Neural crest cell (in vitro differentiated cells): ENCODE data around the gene SMAD7. TPM values are rescaled to one million over a fixed set of nuclear protein-coding genes. Genes with fewer than 3 reads are reported as not detected.
A peak's percentile ranks its signal among the peaks of the same experiment; 100 is the strongest.

Source experiments
- DNase-seq: peaks from one replicate; pipeline ENCODE4 v3.0.0; 2021; ENCODE audit warnings: low read depth, mixed read lengths, low spot score
- H3K27ac Mint-ChIP-seq: one replicate; pipeline ENCODE4 v1.8.0; 2021; ENCODE audit warnings: mild to moderate bottlenecking, mixed read lengths; ENCODE audit not compliant: unreplicated experiment
- H3K27me3 Mint-ChIP-seq: 2 replicates; pipeline ENCODE4 v1.8.0; 2021; ENCODE audit warnings: low read depth, mild to moderate bottlenecking, mixed read lengths
- H3K36me3 Mint-ChIP-seq: 2 replicates; pipeline ENCODE4 v1.8.0; 2021; ENCODE audit warnings: low read depth, mild to moderate bottlenecking, mixed read lengths
- H3K4me1 Mint-ChIP-seq: 2 replicates; pipeline ENCODE4 v1.8.0; 2021; ENCODE audit warnings: mixed read lengths
- H3K4me3 Mint-ChIP-seq: one replicate; pipeline ENCODE4 v1.8.0; 2021; ENCODE audit warnings: mild to moderate bottlenecking, mixed read lengths
- H3K9me3 Mint-ChIP-seq: 2 replicates; pipeline ENCODE4 v1.8.0; 2021; ENCODE audit warnings: mixed read lengths
- total RNA-seq: library from RNA; stranded (reverse); gene quantifications from 2 replicates; pipeline ENCODE4 v1.2.1, GENCODE V29; 2021
- TF ChIP-seq, protein P1 (sequence below): fragments of 200-600 bp; sonication (generic); conservative IDR thresholded peaks from 2 replicates; pipeline ENCODE4 v1.5.0; 2021; ENCODE audit warnings: antibody characterized with exemption, mild to moderate bottlenecking

SMAD7 gene
- total RNA-seq, 1 donor from 2014 or later = 2.0 TPM

DNA sequence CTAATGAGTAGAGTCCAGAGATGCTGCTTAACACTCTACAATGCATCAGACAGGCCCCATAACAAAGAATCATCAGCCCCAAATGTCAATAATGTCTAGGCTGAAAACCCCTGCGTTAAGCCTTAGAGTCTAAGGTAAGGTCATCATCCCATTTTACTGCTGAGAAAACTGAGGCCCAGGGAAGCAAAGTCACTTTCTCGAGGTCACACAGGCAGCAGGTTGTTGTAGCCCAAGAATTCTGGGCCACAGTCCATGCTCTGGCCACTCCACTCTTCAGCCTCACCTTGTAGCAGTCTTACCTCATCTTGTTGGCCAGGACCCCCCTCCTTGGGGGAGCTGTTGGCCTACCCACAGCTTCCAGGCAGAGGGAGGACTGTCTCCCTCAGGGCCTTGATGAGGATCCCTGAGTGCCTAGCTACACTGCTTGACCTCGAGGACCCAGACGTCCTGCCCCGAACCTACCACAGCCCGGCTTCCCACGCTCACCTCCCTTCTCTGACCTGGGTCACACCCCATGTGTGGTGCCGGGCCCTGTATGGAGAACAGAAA lies 54.4 kb downstream of the SMAD7 start:
- H3K27me3 Mint-ChIP-seq = no peaks in the 10 kb centered on the region
- peaks cover 27% of the 10 kb centered on the region for H3K4me1 Mint-ChIP-seq
- no peak overlapping the region for H3K4me3 Mint-ChIP-seq
- peaks cover 3% of the 10 kb centered on the region for H3K9me3 Mint-ChIP-seq
- H3K36me3 Mint-ChIP-seq = no peaks in the 10 kb centered on the region
- peak overlapping the region; percentile 15 for H3K27ac Mint-ChIP-seq
- TF ChIP-seq, protein P1, sequence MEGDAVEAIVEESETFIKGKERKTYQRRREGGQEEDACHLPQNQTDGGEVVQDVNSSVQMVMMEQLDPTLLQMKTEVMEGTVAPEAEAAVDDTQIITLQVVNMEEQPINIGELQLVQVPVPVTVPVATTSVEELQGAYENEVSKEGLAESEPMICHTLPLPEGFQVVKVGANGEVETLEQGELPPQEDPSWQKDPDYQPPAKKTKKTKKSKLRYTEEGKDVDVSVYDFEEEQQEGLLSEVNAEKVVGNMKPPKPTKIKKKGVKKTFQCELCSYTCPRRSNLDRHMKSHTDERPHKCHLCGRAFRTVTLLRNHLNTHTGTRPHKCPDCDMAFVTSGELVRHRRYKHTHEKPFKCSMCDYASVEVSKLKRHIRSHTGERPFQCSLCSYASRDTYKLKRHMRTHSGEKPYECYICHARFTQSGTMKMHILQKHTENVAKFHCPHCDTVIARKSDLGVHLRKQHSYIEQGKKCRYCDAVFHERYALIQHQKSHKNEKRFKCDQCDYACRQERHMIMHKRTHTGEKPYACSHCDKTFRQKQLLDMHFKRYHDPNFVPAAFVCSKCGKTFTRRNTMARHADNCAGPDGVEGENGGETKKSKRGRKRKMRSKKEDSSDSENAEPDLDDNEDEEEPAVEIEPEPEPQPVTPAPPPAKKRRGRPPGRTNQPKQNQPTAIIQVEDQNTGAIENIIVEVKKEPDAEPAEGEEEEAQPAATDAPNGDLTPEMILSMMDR = no peak
- no peak for DNase-seq

GRCh38 chr18:48894799-48895346 lies 55.9 kb downstream of the SMAD7 start:
- H3K27ac Mint-ChIP-seq = peak overlapping the region; percentile 41
- H3K9me3 Mint-ChIP-seq = no peaks in the 10 kb centered on the region
- TF ChIP-seq, protein P1 = no peak
- no peak for DNase-seq
- H3K27me3 Mint-ChIP-seq = no peaks in the 10 kb centered on the region
- peaks cover 35% of the 10 kb centered on the region for H3K4me1 Mint-ChIP-seq
- H3K4me3 Mint-ChIP-seq = no peak overlapping the region
- H3K36me3 Mint-ChIP-seq = no peaks in the 10 kb centered on the region

DNA sequence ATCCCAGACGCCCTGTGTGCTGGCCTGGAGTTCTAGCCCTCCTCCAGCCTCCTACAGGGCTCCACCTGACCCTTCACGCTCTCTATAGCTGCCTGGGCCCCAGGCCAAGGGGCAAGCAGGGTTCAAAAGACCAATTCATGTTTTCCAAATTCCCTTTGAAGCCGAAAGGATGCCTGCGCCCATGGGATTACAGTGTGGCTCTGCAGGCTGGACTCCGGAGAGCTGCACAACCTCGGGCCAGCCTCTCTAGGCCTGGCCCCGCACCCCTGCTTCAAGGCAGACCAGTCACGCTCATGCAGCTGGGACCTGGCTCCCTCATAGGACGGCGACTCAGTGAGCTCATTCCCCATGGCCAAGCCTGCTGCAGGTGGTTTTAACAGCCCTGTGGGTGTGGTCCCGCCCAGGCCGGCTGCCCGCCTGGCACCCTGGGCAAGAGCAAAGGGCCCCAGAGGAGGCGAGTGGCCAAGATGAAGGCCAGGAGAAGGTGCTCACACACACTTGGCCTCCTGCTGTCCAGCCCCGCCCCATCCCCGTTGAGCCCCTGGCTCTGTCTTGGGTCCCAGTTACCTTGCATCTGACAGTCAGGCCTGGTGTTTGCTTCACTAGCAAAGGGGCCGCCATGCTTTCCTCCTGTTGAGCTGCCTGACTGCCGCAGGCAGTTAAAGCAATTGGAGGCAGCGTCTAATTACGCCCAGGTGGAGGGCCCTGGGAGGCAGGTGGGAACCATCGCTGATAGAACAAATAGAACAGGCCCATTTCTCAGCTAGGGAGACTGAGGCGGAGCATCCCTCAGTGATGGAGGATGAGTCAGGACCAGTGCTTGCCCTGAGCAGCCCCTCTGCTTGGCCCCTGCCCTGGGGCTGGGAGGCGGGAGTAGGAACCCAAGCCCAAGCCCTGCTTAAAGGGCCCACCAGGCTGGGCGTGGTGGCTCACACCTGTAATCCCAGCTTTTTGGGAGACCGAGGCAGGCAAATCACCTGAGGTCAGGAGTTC lies 56.9 kb downstream of the SMAD7 start:
- Mint-ChIP-seq H3K36me3 (no peaks in the 10 kb centered on the region), H3K4me3 (no peak overlapping the region), H3K27me3 (no peaks in the 10 kb centered on the region), H3K4me1 (peaks cover 40% of the 10 kb centered on the region), H3K27ac (no peak overlapping the region), H3K9me3 (no peaks in the 10 kb centered on the region)
- TF ChIP-seq, protein P1 = no peak
- DNase-seq = no peak

DNA sequence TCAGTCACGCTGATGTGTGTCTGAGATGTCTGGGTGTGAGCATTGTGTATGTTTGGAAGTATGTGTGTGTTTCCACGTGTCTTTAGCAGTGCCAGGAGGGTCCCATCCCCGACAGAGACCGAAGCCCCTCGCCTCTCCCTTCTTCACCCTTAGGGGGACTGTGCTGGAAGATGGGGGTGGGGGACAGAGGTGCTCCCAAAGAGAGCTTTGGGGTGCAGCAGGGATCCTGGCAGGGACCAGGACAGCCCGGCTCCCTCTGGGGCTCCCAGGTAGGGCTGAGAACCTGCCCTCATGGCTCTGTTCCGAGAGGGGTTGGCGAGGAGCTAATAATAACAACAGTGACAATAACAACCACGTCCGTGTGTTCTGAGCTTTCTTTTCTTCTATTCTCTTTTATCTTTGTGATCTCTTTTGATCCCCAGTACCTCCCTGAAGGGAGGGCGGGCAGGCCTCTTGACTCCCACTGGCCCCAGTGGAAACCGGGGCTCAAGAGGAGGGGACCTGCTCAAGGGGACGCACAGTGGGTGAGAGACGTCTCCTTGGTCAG lies 57.6 kb downstream of the SMAD7 start:
- no peak overlapping the region for H3K27ac Mint-ChIP-seq
- no peak for DNase-seq
- H3K27me3 Mint-ChIP-seq = no peaks in the 10 kb centered on the region
- no peak overlapping the region for H3K4me3 Mint-ChIP-seq
- TF ChIP-seq, protein P1 = no peak
- H3K9me3 Mint-ChIP-seq = no peaks in the 10 kb centered on the region
- no peaks in the 10 kb centered on the region for H3K36me3 Mint-ChIP-seq
- H3K4me1 Mint-ChIP-seq = peaks cover 45% of the 10 kb centered on the region

- no peak overlapping the region for H3K4me3 Mint-ChIP-seq
- TF ChIP-seq, protein P1 = no peak
- DNase-seq = no peak
- no peaks in the 10 kb centered on the region for H3K27me3 Mint-ChIP-seq
- no peaks in the 10 kb centered on the region for H3K36me3 Mint-ChIP-seq
- H3K9me3 Mint-ChIP-seq = no peaks in the 10 kb centered on the region
- H3K4me1 Mint-ChIP-seq = peaks cover 49% of the 10 kb centered on the region
- no peak overlapping the region for H3K27ac Mint-ChIP-seq
Observed at GRCh38 chr18:48892146-48892855, 58.5 kb downstream of the SMAD7 start.
